HG03442 (cell line): ENCODE results near the gene CLASP1.
"Not testable (repeated sequence)": the region's sequence is repeated elsewhere in the genome, so short reads cannot be mapped to it uniquely, and the experiment has no call there.

Experiments used
- ATAC-seq: cut with Tn5 transposase; IDR thresholded peaks from one replicate; pipeline ENCODE4 v1.9.1; 2021; ENCODE audit warnings: mild to moderate bottlenecking, moderate library complexity; ENCODE audit not compliant: unreplicated experiment

Gene CLASP1

GRCh38 chr2:121649149-121649595 lies at the start of gene CLASP1:
Gene CLASP1, minus strand, starts transcription at chr2:121649462. Its CDS starts 43,567 bp downstream, at chr2:121605895.
- ATAC-seq, result peak; percentile 34

DNA sequence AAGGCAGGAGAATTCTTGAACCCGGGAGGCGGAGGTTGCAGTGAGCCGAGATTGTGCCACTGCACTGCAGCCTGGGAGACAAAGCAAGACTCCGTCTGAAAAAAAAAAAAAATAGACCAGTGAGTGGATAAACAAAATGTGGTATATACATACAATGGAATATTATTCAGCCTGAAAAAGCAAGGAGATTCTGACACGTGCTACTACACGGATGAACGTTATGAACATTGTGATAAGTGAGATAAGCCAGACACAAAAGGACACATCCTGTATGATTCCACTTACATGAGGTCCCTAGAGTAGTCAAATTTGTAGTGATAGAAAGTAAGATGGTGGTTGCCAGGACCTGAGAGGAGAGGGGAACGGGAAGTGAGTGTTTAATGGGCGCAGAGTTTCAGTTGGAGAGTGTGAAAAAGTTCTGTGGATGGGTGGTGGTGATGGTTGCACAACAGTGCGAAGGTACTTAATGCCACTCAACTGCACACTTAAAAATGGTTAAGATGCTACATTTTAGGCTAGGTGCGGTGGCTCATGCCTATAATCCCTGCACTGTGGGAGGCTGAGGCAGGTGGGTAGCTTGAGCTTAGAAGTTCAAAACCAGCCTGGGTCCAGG lies 49.2 kb upstream of the CLASP1 start:
- no peak for ATAC-seq

GRCh38 chr2:121697108-121697631 lies 47.9 kb upstream of the CLASP1 start:
- ATAC-seq, result no peak

GRCh38 chr2:121696410-121696930 lies 47.2 kb upstream of the CLASP1 start:
- no peak for ATAC-seq

- no peak for ATAC-seq
Observed at GRCh38 chr2:121695171-121695451, 45.8 kb upstream of the CLASP1 start.

GRCh38 chr2:121694398-121695170 lies 45.3 kb upstream of the CLASP1 start:
- no peak for ATAC-seq

GRCh38 chr2:121690572-121690971 lies 41.3 kb upstream of the CLASP1 start:
- ATAC-seq, result not testable (repeated sequence)

- ATAC-seq, result no peak
Observed at GRCh38 chr2:121690095-121690494, 40.8 kb upstream of the CLASP1 start.

DNA sequence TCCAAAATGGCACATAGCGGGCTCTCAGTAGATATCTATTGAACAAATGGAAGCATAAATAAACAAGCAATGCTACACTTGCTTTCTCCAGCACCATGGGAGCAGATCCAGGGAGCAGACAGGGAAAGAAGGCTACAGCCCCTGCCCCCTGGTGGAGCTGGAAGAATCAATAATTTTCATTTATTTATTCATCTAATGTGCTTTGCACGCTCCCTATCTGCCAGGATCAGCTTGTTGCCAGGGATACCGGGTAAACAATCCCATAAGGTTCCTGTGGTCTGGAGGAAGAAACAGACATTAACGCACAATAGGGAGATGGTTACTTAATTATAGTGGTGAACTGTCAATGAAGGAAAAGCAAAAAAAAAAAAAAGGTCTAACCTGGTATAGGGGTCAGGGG lies 40.1 kb upstream of the CLASP1 start:
- ATAC-seq, result no peak

DNA sequence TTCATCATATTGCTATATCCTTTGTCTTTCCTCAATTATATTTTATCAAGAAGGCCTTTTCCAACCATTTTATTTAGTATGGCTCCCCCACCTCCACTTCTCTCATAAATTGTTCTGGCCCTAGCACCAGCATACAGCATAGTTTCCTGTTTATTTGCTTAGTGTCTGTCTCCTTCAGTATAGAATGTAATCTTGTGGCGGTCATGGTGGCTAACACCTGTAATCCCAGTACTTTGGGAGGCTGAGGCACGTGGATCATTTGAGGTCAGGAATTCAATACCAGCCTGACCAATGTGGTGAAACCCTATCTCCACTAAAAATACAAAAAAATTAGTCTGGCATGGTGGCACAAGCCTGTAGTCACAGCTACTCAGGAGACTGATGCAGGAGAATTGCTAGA lies 39.6 kb upstream of the CLASP1 start:
- no peak for ATAC-seq

DNA sequence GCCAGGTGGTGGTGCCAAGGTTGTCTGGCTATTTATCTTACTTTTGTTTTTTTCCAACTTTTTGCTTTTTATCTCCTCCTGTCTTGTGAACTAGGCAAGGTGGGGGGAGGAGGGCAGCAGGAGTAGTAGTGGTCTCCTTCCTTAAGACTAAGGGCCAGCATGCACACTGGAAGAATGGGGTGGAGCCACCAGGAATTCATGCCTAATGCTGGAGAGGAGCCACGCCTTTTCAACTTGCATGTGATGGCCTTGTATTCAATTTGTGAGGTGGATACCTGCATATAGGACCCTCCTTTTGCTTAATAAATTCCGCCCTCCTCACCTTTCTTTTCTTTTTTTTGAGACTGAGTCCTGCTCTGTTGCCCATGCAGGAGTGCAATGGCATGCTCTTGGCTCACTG lies 37.6 kb upstream of the CLASP1 start:
- no peak for ATAC-seq

DNA sequence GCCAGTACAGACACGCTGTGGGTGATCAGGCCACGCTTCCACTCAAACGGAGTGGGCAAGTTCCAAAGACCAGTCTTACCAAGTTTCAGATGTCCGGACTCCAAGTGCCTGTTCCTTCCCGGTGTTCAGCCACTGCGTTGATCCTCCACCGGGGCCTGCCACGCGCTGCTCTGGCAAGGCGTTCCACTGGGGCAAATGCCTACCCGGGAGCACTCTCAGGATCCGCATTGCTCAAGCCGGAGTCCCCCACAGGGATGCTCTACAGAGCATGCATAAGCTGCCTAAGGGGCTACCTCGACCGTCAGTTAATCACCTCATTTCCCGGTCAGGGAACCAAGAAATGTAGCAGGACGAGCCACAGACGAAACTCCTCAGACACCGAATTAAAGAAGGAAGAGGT lies 37.0 kb upstream of the CLASP1 start:
- ATAC-seq, result no peak

DNA sequence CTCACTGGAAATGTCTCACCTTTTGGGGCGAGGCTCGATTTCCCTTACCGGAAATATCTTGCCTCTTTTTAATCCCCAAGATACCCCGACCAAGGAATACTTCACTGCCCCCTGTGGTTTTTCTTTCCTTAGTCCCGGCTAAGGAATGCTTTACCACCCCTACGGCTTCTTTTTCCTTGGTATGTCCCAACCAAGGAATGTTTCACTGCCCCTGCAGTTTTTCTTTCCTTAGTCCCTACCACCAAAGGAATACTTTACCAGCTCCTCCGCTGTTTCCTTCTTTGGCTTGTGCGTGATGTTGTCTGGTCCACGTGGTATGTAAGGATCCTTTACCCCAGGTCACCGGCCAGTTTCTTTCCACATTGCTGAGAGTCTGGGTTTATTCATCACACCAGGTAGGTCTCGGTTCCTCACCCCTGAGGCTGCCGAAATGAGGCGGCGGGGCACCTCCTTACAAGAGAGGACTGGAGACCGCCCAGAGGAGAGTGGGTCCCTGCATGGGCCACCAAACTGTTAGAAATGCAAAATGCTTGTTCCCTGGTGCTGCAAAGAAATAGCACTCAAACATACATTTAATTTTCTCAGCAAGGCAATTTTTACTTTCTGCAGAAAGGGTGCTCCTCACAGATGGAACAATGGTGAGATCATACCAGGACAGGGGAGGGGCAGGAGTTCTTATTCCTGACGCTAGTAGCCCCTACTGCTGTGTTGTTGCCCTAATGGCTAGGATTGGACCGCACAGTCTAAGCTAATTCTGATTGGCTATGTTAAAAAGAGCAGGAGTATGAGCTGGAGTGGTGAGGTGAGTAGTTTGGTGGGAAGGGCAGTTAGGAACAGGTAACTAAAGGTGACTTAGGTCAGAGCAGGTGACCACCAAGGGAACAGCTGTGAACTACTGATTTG lies 33.4 kb upstream of the CLASP1 start:
- no peak for ATAC-seq

DNA sequence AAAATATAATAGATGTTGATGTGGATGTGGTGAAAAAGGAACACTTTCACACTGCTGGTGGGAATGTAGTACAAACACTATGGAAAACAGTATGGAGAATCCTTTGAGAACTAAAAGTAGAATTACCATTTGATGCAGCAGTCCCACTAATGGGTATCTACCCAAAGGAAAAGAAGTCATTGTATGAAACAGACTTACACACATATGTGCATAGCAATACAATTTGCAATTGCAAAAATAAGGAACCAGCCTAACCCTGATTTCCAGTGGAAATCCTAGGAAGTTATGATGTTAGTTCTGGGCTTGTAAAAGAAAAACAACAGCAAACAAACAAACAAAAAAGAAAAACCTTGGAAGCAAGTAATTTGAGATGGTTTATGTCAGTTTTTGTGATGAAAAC lies 28.6 kb upstream of the CLASP1 start:
- no peak for ATAC-seq

- not testable (repeated sequence) for ATAC-seq
Observed at GRCh38 chr2:121671621-121672020, 22.4 kb upstream of the CLASP1 start.

DNA sequence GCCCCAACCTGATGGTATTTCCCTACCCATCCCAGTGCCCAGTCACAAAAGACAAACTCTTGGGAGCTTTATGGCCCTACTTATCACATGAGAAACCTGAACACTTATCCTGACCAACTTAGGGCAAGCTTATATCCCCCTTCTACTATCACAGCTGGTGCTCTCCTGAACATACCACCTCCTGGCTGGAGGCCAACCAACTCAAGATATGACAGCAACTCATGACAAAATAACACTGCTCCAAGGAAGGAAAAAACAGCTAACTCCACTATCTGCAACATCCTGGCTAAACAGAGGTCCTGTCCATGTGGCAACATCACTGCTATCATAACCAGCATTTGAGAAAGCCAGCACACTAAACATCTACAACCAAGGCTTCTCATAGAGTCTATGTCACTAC lies 20.9 kb upstream of the CLASP1 start:
- no peak for ATAC-seq

DNA sequence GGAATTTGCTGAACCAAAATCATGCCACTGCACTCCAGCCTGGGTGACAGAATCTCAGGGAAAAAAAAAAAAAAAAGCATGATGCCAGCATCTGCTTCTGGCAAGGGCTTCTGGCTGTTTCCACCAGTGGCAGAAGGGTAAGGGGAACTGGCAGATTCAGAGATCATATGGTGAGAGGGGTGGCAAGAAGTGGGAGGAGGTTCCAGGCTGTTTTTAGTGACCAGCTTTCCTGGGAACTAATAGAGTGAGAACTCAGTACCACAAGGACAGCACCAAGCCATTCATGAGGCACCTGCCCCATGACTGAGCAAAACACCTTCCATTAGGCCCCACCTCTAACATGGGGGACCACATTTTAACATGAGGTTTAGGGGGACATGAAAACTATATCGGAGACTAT lies 18.4 kb upstream of the CLASP1 start:
- no peak for ATAC-seq

GRCh38 chr2:121666042-121666441 lies 16.8 kb upstream of the CLASP1 start:
- ATAC-seq, result no peak

DNA sequence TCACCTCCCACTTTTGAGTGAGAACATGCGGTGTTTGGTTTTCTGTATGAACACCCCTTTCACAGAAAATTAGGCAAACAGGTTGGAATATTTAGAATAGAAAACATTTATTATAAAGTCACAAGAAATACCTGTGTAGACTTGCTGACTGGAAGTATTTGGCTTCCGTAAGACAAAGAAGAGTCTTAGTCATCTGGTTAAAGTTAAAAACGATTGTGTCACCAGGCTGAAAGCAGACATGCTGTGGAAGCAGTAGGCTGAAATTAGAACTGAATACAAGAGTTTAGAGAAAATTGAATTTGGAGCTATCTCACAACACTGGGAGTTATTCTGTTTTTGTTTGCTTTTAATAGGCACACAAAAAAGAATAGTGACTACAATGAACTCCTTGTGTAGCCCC lies 16.2 kb upstream of the CLASP1 start:
- ATAC-seq, result no peak

DNA sequence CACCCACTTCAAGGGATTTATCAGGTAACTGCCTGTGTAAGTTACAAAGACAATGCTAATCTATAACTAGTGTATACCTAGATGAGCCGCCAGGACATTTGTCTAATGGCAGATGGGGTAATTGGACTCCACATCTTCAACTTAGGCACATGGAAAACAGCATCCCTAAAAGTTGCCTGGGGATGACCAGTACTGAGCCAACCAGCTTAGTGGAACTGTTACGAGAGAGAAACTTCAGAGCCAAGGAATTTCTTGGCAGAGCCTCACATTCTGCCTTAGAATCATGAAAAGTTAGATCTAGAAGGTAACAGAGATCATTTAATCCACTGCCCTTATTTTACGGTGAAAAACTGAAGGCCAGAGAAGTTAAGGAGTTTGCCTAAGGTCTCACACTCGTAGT lies 15.5 kb upstream of the CLASP1 start:
- ATAC-seq, result no peak

GRCh38 chr2:121664086-121664485 lies 14.8 kb upstream of the CLASP1 start:
- no peak for ATAC-seq
